ENCODE results near the gene ATP11B.

DNA sequence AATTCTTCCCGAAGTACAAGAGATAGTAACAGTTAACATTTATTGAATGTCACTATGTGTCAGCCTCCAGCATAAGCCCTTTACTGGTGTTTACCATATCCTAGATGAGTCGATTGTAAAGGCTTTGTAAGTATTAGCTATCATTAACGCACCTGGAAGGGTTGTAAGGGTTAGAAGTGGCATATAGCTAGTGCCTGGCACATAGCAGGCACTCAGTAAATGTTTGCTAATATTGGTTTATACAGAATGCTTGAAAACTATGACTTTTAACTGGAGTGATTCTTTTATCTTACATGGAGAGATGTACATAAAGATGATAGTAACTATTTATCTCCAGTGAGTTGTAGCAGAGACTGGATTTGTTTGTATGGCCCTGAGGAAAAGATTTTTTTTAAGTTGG, 46.3 kb upstream of the ATP11B start:
- TF ChIP-seq POLR2AphosphoS5 (IDR thresholded peaks at IDR 0.05; ENCODE audit: borderline replicate concordance, low read depth, low read length) (no peak), EZH2 (IDR thresholded peaks at IDR 0.05) (no peak)
